Gastroesophageal sphincter (tissue), 3 donors: ENCODE data around the gene FZR1.

Experiments used
- CTCF ChIP-seq, 4 experiments: fragments of 200-600 bp in 2 of 4; fragments of 450-650 bp in 2 of 4; sonication (generic) in 1 of 4; IDR thresholded peaks; one replicate each; pipeline ENCODE4 v1.5.1; 2017 to 2019; ENCODE audit warnings: antibody characterized with exemption in 4 of 4, mild to moderate bottlenecking in 2 of 4, moderate library complexity in 2 of 4
- POLR2A ChIP-seq, 2 donors: fragments of 450-650 bp; IDR thresholded peaks; one replicate each; pipeline ENCODE4 v1.6.1; 2017; ENCODE audit warnings: antibody characterized with exemption in 2 of 2, mild to moderate bottlenecking in 2 of 2, moderate library complexity in 1 of 2

- TF ChIP-seq CTCF (IDR thresholded peaks at IDR 0.05), result no peak
- no peak for TF ChIP-seq POLR2A (IDR thresholded peaks at IDR 0.05)
These were observed 41.7 kb downstream of the FZR1 start for GRCh38 chr19:3547767-3548282.
